GM12874 (cell line): Measurements from ENCODE around the gene FBXO36.

Source experiments
- TF ChIP-seq, protein P1 (sequence below): IDR thresholded peaks from 2 replicates; pipeline ENCODE4 v1.5.1; 2011; ENCODE audit warnings: low read depth, mild to moderate bottlenecking, control low read depth, low read length, moderate library complexity; ENCODE audit not compliant: insufficient read depth

The FBXO36 gene

DNA sequence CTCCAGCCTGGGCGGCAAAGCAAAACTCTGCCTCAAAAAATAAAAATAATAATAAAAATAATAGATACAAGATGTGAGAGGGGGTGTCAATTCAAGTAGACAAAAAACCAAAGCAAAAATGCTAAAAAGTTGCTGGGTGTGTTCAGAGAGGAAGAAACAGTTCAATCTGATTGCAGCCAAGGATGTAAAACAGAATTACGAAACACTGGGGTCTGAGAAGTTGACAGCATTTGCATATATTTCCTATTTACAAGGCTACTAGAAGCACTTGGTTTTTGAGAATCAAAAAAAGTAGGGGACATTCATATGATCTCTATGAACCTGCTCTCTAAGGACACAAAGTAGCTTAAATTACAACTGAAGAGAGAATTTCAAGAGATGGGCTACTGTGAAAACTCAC is 8.1 kb upstream of the FBXO36 start:
- TF ChIP-seq, protein P1, sequence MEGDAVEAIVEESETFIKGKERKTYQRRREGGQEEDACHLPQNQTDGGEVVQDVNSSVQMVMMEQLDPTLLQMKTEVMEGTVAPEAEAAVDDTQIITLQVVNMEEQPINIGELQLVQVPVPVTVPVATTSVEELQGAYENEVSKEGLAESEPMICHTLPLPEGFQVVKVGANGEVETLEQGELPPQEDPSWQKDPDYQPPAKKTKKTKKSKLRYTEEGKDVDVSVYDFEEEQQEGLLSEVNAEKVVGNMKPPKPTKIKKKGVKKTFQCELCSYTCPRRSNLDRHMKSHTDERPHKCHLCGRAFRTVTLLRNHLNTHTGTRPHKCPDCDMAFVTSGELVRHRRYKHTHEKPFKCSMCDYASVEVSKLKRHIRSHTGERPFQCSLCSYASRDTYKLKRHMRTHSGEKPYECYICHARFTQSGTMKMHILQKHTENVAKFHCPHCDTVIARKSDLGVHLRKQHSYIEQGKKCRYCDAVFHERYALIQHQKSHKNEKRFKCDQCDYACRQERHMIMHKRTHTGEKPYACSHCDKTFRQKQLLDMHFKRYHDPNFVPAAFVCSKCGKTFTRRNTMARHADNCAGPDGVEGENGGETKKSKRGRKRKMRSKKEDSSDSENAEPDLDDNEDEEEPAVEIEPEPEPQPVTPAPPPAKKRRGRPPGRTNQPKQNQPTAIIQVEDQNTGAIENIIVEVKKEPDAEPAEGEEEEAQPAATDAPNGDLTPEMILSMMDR = no peak

DNA sequence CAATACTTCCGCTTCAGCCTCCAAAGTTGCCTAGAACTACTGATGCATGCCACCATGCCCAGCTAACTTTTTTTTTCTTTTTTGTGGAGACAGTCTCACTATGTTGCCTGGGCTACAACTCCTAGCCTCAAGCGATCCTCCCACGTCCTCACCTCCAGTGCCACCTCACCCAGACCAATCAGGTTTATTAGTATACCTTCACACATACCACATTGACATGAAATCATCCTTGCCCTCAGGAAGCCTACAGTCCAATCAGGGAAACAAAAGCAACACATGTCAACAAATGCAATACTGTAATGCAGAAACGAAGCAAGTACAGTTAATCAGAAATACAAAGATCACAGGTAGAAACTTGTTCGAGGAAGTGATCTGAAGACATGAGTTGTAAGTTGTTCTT is 4.5 kb upstream of the FBXO36 start:
- TF ChIP-seq, protein P1 = no peak

DNA sequence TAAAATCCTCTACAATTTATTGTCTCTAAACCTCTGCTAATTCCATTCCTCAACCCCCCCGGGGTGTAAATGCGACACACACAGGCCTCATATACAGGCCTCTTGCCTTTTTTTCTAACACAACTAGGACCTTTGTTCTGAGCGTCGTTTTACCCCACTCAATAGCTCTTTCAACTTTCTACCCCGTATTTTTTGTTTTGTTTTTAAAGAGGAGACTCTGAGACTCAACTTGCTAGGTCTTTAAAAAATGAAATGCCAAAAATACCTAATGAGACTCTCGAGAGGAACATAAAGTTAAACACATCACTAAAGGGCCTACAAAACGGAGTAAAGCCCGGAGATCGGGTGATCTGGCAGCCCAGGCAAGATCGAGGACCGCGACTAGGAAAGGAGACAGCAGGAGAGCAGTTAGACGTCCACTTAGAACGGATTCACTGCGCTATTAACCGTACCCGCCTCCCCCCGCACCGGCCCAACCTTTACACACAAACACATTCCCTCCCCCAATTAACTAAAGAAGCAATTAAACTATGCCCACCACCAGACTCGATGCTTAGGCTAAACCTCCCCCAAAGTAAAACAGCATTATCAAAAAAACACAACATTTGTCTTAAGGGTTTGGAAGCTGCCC is 2.2 kb upstream of the FBXO36 start:
- TF ChIP-seq, protein P1 = no peak

DNA sequence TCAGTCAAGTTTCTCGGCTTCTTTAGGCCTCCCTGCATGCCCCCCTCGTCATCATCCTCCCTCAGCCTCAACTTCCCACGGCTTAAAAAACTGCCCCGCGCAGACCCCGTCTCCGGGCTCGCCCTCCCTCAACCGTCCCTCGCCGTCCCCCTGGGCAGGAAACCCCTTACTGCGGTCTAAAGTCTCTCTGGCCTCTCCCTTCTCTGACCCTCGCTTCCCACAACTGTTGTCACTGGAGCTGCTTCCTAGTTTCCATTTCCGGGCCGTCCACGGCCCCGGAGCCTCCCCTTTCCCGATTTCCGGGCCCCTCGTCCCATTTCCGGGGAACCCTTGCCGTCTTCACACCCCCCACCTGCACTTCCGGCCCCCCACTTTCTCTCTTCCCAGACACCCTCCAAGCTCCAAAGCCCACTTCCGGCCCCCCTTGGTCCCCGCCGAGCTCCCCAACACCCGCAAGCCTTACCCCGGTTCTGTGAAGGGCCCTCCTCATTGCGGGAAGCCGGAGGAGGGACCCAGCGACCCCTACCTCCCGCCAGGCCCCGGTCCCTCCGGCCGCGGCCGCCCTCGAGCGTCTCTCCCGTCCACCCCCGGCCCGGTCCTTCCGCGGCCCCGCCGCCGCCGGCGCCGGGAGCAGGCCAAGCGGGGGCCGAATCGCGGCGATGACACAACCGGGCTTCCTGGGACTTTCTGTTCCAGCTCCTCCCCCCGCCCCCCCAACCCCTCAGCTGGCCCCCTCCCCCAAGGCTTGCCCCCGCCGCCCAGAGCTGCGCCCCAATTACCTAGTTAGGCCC is 1.0 kb upstream of the FBXO36 start:
- TF ChIP-seq, protein P1 = no peak

DNA sequence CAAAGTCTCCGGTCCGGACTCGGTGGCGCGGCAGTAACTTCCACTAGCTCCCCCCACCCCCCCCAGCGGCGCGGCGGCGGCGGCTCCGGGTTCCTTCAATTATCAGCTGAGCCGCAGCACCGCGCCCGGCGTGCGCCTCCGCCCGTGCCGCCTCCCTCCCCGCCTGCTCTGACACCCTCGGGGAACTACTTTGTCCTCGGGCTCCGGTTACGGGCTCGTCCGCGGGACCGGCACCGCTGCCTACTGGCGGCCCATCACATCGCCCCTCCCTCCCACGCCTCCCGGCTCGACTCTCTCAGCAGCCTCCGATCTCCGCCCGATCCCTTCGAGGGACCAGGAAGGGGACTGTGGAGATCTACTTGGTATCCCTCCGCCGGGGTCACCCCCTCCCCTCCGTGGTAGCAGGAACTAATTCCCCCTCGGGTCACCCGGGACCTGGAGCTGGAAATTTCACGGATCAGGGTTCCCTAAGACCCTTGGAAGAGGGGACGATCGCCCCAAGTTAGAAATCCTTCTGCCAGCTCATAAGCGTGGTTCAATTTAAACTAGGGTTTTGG is 333 bp upstream of the FBXO36 start, which contains the start of gene TRIP12:
TRIP12 (minus strand) TSS at position 118 of the 557 bp plus-strand sequence. CDS start 41,930 bp downstream, outside the sequence.
- TF ChIP-seq, protein P1 = no peak

DNA sequence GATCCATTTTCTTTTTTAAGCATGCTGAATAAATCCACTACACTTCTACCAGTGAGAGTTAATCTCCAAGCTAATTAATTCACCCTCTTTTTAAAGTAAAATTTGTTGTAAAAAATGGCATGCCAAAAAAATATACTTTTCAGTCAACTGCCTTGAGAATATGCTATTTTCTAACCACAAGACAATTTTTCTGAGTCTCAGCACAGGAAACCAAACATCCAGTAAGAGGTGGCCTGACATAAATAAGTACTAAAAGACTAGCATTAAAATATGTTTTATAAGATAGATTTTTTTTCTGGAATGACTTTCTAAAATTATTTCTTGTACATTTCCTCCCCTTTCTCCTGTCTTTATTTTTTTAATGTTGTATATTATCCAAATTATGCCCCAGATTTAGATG is 2.9 kb downstream of the FBXO36 start:
- TF ChIP-seq, protein P1 = no peak

DNA sequence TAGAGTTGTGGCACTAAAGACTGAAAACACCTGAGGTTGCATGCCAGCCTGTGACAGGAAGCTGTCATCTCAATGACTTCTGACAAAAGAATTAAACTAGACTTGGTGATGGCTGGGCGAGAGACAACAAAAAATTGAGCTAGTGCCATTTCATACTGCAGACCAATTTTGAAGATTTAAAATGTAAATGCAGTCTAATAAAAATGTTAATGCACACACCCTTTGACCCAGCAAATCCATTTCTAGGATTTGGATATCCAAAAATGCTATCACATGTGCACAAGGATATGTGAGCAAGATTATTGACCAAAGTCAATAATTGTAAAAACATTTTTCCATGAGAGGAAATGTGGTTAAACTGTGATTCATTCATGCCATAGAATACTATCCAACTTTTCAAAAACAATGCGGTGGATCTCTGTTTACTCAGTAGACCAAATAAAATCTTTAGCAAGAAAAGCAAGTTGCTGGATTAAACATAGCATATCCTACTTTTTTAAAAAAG is 5.6 kb downstream of the FBXO36 start:
- TF ChIP-seq, protein P1 = no peak
